Tibial artery (tissue), 4 donors: ENCODE results near the gene CPN2.

ENCODE experiments used
- DNase-seq, 2 donors: peaks; one replicate each; pipeline ENCODE4 v3.0.0-alpha.2; 2019
- H3K27ac ChIP-seq, 2 donors: fragments of 200-600 bp; sonication (generic) in 1 of 2; 1 replicate in 1 of 2; 2 replicates in 1 of 2; pipeline ENCODE4 v1.5.1; 2018 to 2019; ENCODE audit warnings: mild to moderate bottlenecking in 1 of 2
- H3K27me3 ChIP-seq, 2 donors: fragments of 200-600 bp; sonication (generic) in 1 of 2; one replicate each; pipeline versions ENCODE4 v1.5.1 to v1.6.0; 2016 to 2019
- H3K36me3 ChIP-seq, 3 donors: fragments of 200-600 bp; sonication (generic) in 2 of 3; one replicate each; pipeline ENCODE4 v1.5.1; 2016 to 2019; ENCODE audit warnings: mild to moderate bottlenecking in 2 of 3
- H3K4me1 ChIP-seq, 4 donors: fragments of 200-600 bp; sonication (generic) in 2 of 4; 1 replicate in 3 of 4; 2 replicates in 1 of 4; pipeline ENCODE4 v1.5.1; 2016 to 2019
- H3K4me3 ChIP-seq, 2 donors: fragments of 200-600 bp; sonication (generic) in 1 of 2; 1 replicate in 1 of 2; 2 replicates in 1 of 2; pipeline ENCODE4 v1.5.1; 2018 to 2019; ENCODE audit warnings: mild to moderate bottlenecking in 2 of 2
- H3K9me3 ChIP-seq, 3 donors: fragments of 200-600 bp; sonication (generic) in 1 of 3; one replicate each; pipeline ENCODE4 v1.5.1; 2016 to 2019
- CTCF ChIP-seq, 2 experiments: fragments of 200-600 bp in 1 of 2; fragments of 450-650 bp in 1 of 2; IDR thresholded peaks; one replicate each; pipeline ENCODE4 v1.5.1; 2017 to 2019; ENCODE audit warnings: antibody characterized with exemption in 2 of 2, mild to moderate bottlenecking in 1 of 2, moderate library complexity in 1 of 2
- intact Hi-C: fragments of 100-400 bp; cut with DNase I; formaldehyde crosslinking; loops from one replicate; pipeline ENCODE4 v1.15.0; 2023; ENCODE audit warnings: low total_unique reads

Gene CPN2

GRCh38 chr3:194354315-194354714 is 3.2 kb upstream of the CPN2 start:
- no peaks in the 10 kb centered on the region for H3K36me3 ChIP-seq
- no peak for TF ChIP-seq CTCF (IDR thresholded peaks at IDR 0.05)
- H3K27me3 ChIP-seq: peaks cover 0 to 17% of the 10 kb centered on the region in 2 donors
- H3K27ac ChIP-seq: no peak overlapping the region
- no peaks in the 10 kb centered on the region for H3K4me1 ChIP-seq
- H3K9me3 ChIP-seq: no peaks in the 10 kb centered on the region
- H3K4me3 ChIP-seq: no peak overlapping the region
- DNase-seq: no peak
- intact Hi-C loops: no loop called here

GRCh38 chr3:194352667-194353246 is 1.6 kb upstream of the CPN2 start:
- DNase-seq: no peak
- no peak for TF ChIP-seq CTCF (IDR thresholded peaks at IDR 0.05)
- Histone ChIP-seq H3K4me3 (no peak overlapping the region), H3K36me3 (no peaks in the 10 kb centered on the region), H3K9me3 (no peaks in the 10 kb centered on the region), H3K4me1 (no peaks in the 10 kb centered on the region), H3K27ac (no peak overlapping the region), H3K27me3 (peaks cover 0 to 12% of the 10 kb centered on the region in 2 donors)
- intact Hi-C loops: no loop called here

GRCh38 chr3:194351952-194352536 is 916 bp upstream of the CPN2 start:
- no peak overlapping the region for H3K27ac ChIP-seq
- DNase-seq: no peak
- no peaks in the 10 kb centered on the region for H3K4me1 ChIP-seq
- H3K36me3 ChIP-seq: no peaks in the 10 kb centered on the region
- no peaks in the 10 kb centered on the region for H3K9me3 ChIP-seq
- peaks cover 0 to 6% of the 10 kb centered on the region in 2 donors for H3K27me3 ChIP-seq
- no peak overlapping the region for H3K4me3 ChIP-seq
- intact Hi-C loops: no loop called here
- no peak for TF ChIP-seq CTCF (IDR thresholded peaks at IDR 0.05)

GRCh38 chr3:194350726-194351071 is 429 bp downstream of the CPN2 start:
- intact Hi-C loops: no loop called here
- H3K36me3 ChIP-seq: no peaks in the 10 kb centered on the region
- DNase-seq: no peak

GRCh38 chr3:194348354-194348753 is 2.8 kb downstream of the CPN2 start:
- Histone ChIP-seq H3K27ac (no peak overlapping the region), H3K4me3 (no peak overlapping the region), H3K4me1 (no peaks in the 10 kb centered on the region), H3K36me3 (no peaks in the 10 kb centered on the region), H3K9me3 (no peaks in the 10 kb centered on the region), H3K27me3 (peaks cover 0 to 23% of the 10 kb centered on the region in 2 donors)
- no peak for DNase-seq
- intact Hi-C loops: no loop called here
- no peak for TF ChIP-seq CTCF (IDR thresholded peaks at IDR 0.05)

More at GRCh38 chr3:194350726-194351071, 429 bp downstream of the CPN2 start:
- Histone ChIP-seq H3K9me3 (no peaks in the 10 kb centered on the region), H3K27me3 (peaks cover 0 to 12% of the 10 kb centered on the region in 2 donors), H3K4me1 (no peaks in the 10 kb centered on the region), H3K27ac (no peak overlapping the region), H3K4me3 (no peak overlapping the region)
- TF ChIP-seq CTCF (IDR thresholded peaks at IDR 0.05): no peak
